Measurements from ENCODE around the gene SLC6A2. TPM values are rescaled to one million over a fixed set of nuclear protein-coding genes. Genes with fewer than 3 reads are reported as not detected.

Gene SLC6A2
- total RNA-seq, 1 donor from 2014 or later, result 9.6 TPM

- no peaks in the 10 kb centered on the region for H3K27me3 ChIP-seq
- no peak for TF ChIP-seq POLR2A (IDR thresholded peaks at IDR 0.05)
- TF ChIP-seq CTCF (IDR thresholded peaks at IDR 0.05), result no peak
- TF ChIP-seq POLR2AphosphoS5 (IDR thresholded peaks at IDR 0.05; ENCODE audit: insufficient read depth in 1 of 2, low read depth in 1 of 2), result no peak
- H3K4me3 ChIP-seq, result no peak overlapping the region
- H3K4me1 ChIP-seq, result no peaks in the 10 kb centered on the region
- no peaks in the 10 kb centered on the region for H3K9me3 ChIP-seq
- DNase-seq (ENCODE audit: extremely low spot score in 2 of 2), result no peak
- H3K27ac ChIP-seq, result no peak overlapping the region
- H3K36me3 ChIP-seq, result no peaks in the 10 kb centered on the region
- intact Hi-C loops (cut with DNase I), result no loop called here
Measured at GRCh38 chr16:55690841-55691240, 35.1 kb downstream of the SLC6A2 start.

- TF ChIP-seq POLR2A (IDR thresholded peaks at IDR 0.05), result no peak
- TF ChIP-seq POLR2AphosphoS5 (IDR thresholded peaks at IDR 0.05; ENCODE audit: insufficient read depth in 1 of 2, low read depth in 1 of 2), result no peak
- no peak for TF ChIP-seq CTCF (IDR thresholded peaks at IDR 0.05)
- Histone ChIP-seq H3K27ac (no peak overlapping the region), H3K9me3 (no peaks in the 10 kb centered on the region), H3K36me3 (no peaks in the 10 kb centered on the region), H3K4me1 (no peaks in the 10 kb centered on the region), H3K4me3 (no peak overlapping the region), H3K27me3 (no peaks in the 10 kb centered on the region)
- intact Hi-C loops (cut with DNase I), result no loop called here
- DNase-seq (ENCODE audit: extremely low spot score in 2 of 2), result no peak
Measured at GRCh38 chr16:55691771-55692170, 36.0 kb downstream of the SLC6A2 start.

GRCh38 chr16:55695595-55695994 is 39.8 kb downstream of the SLC6A2 start:
- Histone ChIP-seq H3K4me1 (no peaks in the 10 kb centered on the region), H3K9me3 (no peaks in the 10 kb centered on the region), H3K27ac (no peak overlapping the region), H3K27me3 (no peaks in the 10 kb centered on the region), H3K4me3 (no peak overlapping the region), H3K36me3 (no peaks in the 10 kb centered on the region)
- no peak for DNase-seq (ENCODE audit: extremely low spot score in 2 of 2)
- TF ChIP-seq CTCF (IDR thresholded peaks at IDR 0.05) (no peak), POLR2A (IDR thresholded peaks at IDR 0.05) (no peak), POLR2AphosphoS5 (IDR thresholded peaks at IDR 0.05; ENCODE audit: insufficient read depth in 1 of 2, low read depth in 1 of 2) (no peak)
- intact Hi-C loops (cut with DNase I), result no loop called here

- Histone ChIP-seq H3K4me1 (no peaks in the 10 kb centered on the region), H3K36me3 (no peaks in the 10 kb centered on the region), H3K4me3 (no peak overlapping the region), H3K27ac (no peak overlapping the region), H3K27me3 (no peaks in the 10 kb centered on the region), H3K9me3 (no peaks in the 10 kb centered on the region)
- DNase-seq (ENCODE audit: extremely low spot score in 2 of 2), result no peak
- TF ChIP-seq POLR2A (IDR thresholded peaks at IDR 0.05) (no peak), CTCF (IDR thresholded peaks at IDR 0.05) (no peak), POLR2AphosphoS5 (IDR thresholded peaks at IDR 0.05; ENCODE audit: insufficient read depth in 1 of 2, low read depth in 1 of 2) (no peak)
- intact Hi-C loops (cut with DNase I), result no loop called here
Measured at GRCh38 chr16:55697867-55698266, 42.1 kb downstream of the SLC6A2 start.

- no peak for TF ChIP-seq CTCF (IDR thresholded peaks at IDR 0.05)
- no peak for TF ChIP-seq POLR2AphosphoS5 (IDR thresholded peaks at IDR 0.05; ENCODE audit: insufficient read depth in 1 of 2, low read depth in 1 of 2)
- no peak for TF ChIP-seq POLR2A (IDR thresholded peaks at IDR 0.05)
- H3K4me1 ChIP-seq, result no peaks in the 10 kb centered on the region
- intact Hi-C loops (cut with DNase I), result no loop called here
- no peaks in the 10 kb centered on the region for H3K27me3 ChIP-seq
- no peaks in the 10 kb centered on the region for H3K9me3 ChIP-seq
- no peak overlapping the region for H3K27ac ChIP-seq
- H3K36me3 ChIP-seq, result no peaks in the 10 kb centered on the region
- no peak overlapping the region for H3K4me3 ChIP-seq
- no peak for DNase-seq (ENCODE audit: extremely low spot score in 2 of 2)
Measured at GRCh38 chr16:55698331-55698730, 42.5 kb downstream of the SLC6A2 start.

Measured in vagina (tissue), 2 donors.